MM.1S (cell line): ENCODE results near the gene TMEM207.

Experiments
- DNase-seq: peaks from one replicate; pipeline ENCODE4 v3.0.0-alpha.2; 2015
- H2AFZ ChIP-seq: fragments of 300-600 bp; sonication (generic); 2 replicates; pipeline ENCODE4 v1.6.0; 2016; ENCODE audit warnings: antibody characterized with exemption, low read length
- H3F3A ChIP-seq: fragments of 300-600 bp; sonication (generic); 2 replicates; pipeline ENCODE4 v1.6.1; 2016; ENCODE audit warnings: mild to moderate bottlenecking, antibody characterized with exemption, low read length, moderate library complexity, mixed read lengths; ENCODE audit not compliant: insufficient read depth
- H3K27ac ChIP-seq: fragments of 300-600 bp; sonication (generic); 2 replicates; pipeline ENCODE4 v1.5.1; 2016; ENCODE audit warnings: mild to moderate bottlenecking, low read length
- H3K27me3 ChIP-seq: fragments of 300-600 bp; sonication (generic); replicated peaks from 2 replicates; pipeline ENCODE4 v1.6.0; 2016; ENCODE audit warnings: low read length; ENCODE audit not compliant: insufficient read depth
- H3K36me3 ChIP-seq: fragments of 300-600 bp; sonication (generic); replicated peaks from 2 replicates; pipeline ENCODE4 v1.6.1; 2016; ENCODE audit warnings: mild to moderate bottlenecking, low read length, mixed read lengths; ENCODE audit not compliant: insufficient read depth
- H3K4me1 ChIP-seq: fragments of 300-600 bp; sonication (generic); 2 replicates; pipeline ENCODE4 v1.6.1; 2016; ENCODE audit warnings: low read length, mixed read lengths
- H3K4me2 ChIP-seq: fragments of 300-600 bp; sonication (generic); 2 replicates; pipeline ENCODE4 v1.6.0; 2016; ENCODE audit warnings: low read depth, low read length
- H3K4me3 ChIP-seq: fragments of 300-600 bp; sonication (generic); 2 replicates; pipeline ENCODE4 v1.5.1; 2016; ENCODE audit warnings: low read length, mixed read lengths
- H3K79me2 ChIP-seq: fragments of 300-600 bp; sonication (generic); 2 replicates; pipeline ENCODE4 v1.6.1; 2016; ENCODE audit warnings: mixed run types, low read length, mixed read lengths
- H3K9ac ChIP-seq: fragments of 300-600 bp; sonication (generic); 2 replicates; pipeline ENCODE4 v1.6.1; 2016; ENCODE audit warnings: low read length, mixed read lengths
- H3K9me2 ChIP-seq: fragments of 300-600 bp; sonication (generic); replicated peaks from 2 replicates; pipeline ENCODE4 v1.6.1; 2016; ENCODE audit warnings: mild to moderate bottlenecking, low read length, mixed read lengths; ENCODE audit not compliant: insufficient read depth
- H3K9me3 ChIP-seq: fragments of 300-600 bp; sonication (generic); replicated peaks from 2 replicates; pipeline ENCODE4 v1.6.1; 2016; ENCODE audit warnings: mild to moderate bottlenecking, low read length, mixed read lengths; ENCODE audit not compliant: insufficient read depth
- H4K20me1 ChIP-seq: fragments of 300-600 bp; sonication (generic); 2 replicates; pipeline ENCODE4 v1.6.1; 2016; ENCODE audit warnings: mild to moderate bottlenecking, low read length, moderate library complexity, mixed read lengths; ENCODE audit not compliant: insufficient read depth
- EZH2 ChIP-seq: fragments of 300-600 bp; sonication (generic); optimal IDR thresholded peaks from 2 replicates; pipeline ENCODE3; 2017; ENCODE audit warnings: low read depth, mild to moderate bottlenecking, antibody characterized with exemption, low read length, mixed read lengths
- EZH2phosphoT487 ChIP-seq: fragments of 300-600 bp; sonication (generic); IDR thresholded peaks from 2 replicates; pipeline ENCODE4 v1.6.1; 2018; ENCODE audit warnings: antibody characterized with exemption, low read length
- TF ChIP-seq, protein P1 (sequence below): fragments of 300-600 bp; sonication (generic); IDR thresholded peaks from 2 replicates; pipeline ENCODE4 v1.5.1; 2016; ENCODE audit warnings: antibody characterized with exemption, low read length, mixed read lengths

TMEM207 gene

GRCh38 chr3:190496859-190497258 lies 47.2 kb upstream of the TMEM207 start:
- Histone ChIP-seq H3K4me2 (no peak overlapping the region), H3K27me3 (peaks cover 39% of the 10 kb centered on the region)
- DNase-seq, result no peak

GRCh38 chr3:190495796-190496195 lies 46.1 kb upstream of the TMEM207 start:
- no peak for TF ChIP-seq EZH2phosphoT487
- TF ChIP-seq, protein P1, sequence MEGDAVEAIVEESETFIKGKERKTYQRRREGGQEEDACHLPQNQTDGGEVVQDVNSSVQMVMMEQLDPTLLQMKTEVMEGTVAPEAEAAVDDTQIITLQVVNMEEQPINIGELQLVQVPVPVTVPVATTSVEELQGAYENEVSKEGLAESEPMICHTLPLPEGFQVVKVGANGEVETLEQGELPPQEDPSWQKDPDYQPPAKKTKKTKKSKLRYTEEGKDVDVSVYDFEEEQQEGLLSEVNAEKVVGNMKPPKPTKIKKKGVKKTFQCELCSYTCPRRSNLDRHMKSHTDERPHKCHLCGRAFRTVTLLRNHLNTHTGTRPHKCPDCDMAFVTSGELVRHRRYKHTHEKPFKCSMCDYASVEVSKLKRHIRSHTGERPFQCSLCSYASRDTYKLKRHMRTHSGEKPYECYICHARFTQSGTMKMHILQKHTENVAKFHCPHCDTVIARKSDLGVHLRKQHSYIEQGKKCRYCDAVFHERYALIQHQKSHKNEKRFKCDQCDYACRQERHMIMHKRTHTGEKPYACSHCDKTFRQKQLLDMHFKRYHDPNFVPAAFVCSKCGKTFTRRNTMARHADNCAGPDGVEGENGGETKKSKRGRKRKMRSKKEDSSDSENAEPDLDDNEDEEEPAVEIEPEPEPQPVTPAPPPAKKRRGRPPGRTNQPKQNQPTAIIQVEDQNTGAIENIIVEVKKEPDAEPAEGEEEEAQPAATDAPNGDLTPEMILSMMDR, result no peak
- TF ChIP-seq EZH2, result no peak
- Histone ChIP-seq H3F3A (no peaks in the 10 kb centered on the region), H3K79me2 (no peaks in the 10 kb centered on the region), H3K27ac (no peak overlapping the region), H3K9me3 (no peaks in the 10 kb centered on the region), H3K9me2 (no peaks in the 10 kb centered on the region), H2AFZ (no peak overlapping the region), H3K4me3 (no peak overlapping the region), H4K20me1 (no peaks in the 10 kb centered on the region), H3K36me3 (no peaks in the 10 kb centered on the region), H3K4me1 (no peaks in the 10 kb centered on the region), H3K27me3 (peaks cover 42% of the 10 kb centered on the region), H3K4me2 (no peak overlapping the region), H3K9ac (no peak overlapping the region)
- no peak for DNase-seq

More at GRCh38 chr3:190496859-190497258, 47.2 kb upstream of the TMEM207 start:
- no peaks in the 10 kb centered on the region for H3K9me3 ChIP-seq
- TF ChIP-seq EZH2phosphoT487 (no peak), EZH2 (no peak)
- TF ChIP-seq, protein P1, result no peak
- no peak overlapping the region for H3K27ac ChIP-seq
- H3K4me1 ChIP-seq, result no peaks in the 10 kb centered on the region
- H3K4me3 ChIP-seq, result no peak overlapping the region
- no peaks in the 10 kb centered on the region for H3K36me3 ChIP-seq
- no peaks in the 10 kb centered on the region for H4K20me1 ChIP-seq
- H2AFZ ChIP-seq, result no peak overlapping the region
- H3K9ac ChIP-seq, result no peak overlapping the region
- no peaks in the 10 kb centered on the region for H3K79me2 ChIP-seq
- no peaks in the 10 kb centered on the region for H3F3A ChIP-seq
- H3K9me2 ChIP-seq, result no peaks in the 10 kb centered on the region

GRCh38 chr3:190495354-190495753 lies 45.7 kb upstream of the TMEM207 start:
- H3K9me3 ChIP-seq, result no peaks in the 10 kb centered on the region
- H4K20me1 ChIP-seq, result no peaks in the 10 kb centered on the region
- no peak for DNase-seq
- H3K9me2 ChIP-seq, result no peaks in the 10 kb centered on the region
- no peak for TF ChIP-seq EZH2phosphoT487
- TF ChIP-seq EZH2, result no peak
- TF ChIP-seq, protein P1, result no peak
- no peaks in the 10 kb centered on the region for H3K79me2 ChIP-seq
- no peak overlapping the region for H3K4me2 ChIP-seq
- no peaks in the 10 kb centered on the region for H3K36me3 ChIP-seq
- H3K4me3 ChIP-seq, result no peak overlapping the region
- H2AFZ ChIP-seq, result no peak overlapping the region
- no peaks in the 10 kb centered on the region for H3F3A ChIP-seq
- H3K9ac ChIP-seq, result no peak overlapping the region
- no peak overlapping the region for H3K27ac ChIP-seq
- peaks cover 46% of the 10 kb centered on the region for H3K27me3 ChIP-seq
- H3K4me1 ChIP-seq, result no peaks in the 10 kb centered on the region
